Loucy (cell line): ENCODE results near the gene DBT.
A peak's percentile ranks its signal among the peaks of the same experiment; 100 is the strongest.
"Not testable (repeated sequence)": the region's sequence is repeated elsewhere in the genome, so short reads cannot be mapped to it uniquely, and the experiment has no call there.

Experiments
- H2AFZ ChIP-seq: fragments of 200-600 bp; sonication (generic); 2 replicates; pipeline ENCODE4 v1.6.0; 2016; ENCODE audit warnings: antibody characterized with exemption, mild to moderate bottlenecking, low read length, moderate library complexity
- H3F3A ChIP-seq: fragments of 200-600 bp; 2 replicates; pipeline ENCODE4 v1.6.0; 2016; ENCODE audit warnings: antibody characterized with exemption, low read depth, mild to moderate bottlenecking
- H3K27me3 ChIP-seq: fragments of 200-600 bp; sonication (generic); 2 replicates; pipeline ENCODE4 v1.6.1; 2014; ENCODE audit warnings: low read length, mild to moderate bottlenecking; ENCODE audit not compliant: insufficient read depth, poor library complexity, severe bottlenecking
- H3K36me3 ChIP-seq: fragments of 200-600 bp; sonication (generic); 2 replicates; pipeline ENCODE4 v1.6.1; 2016; ENCODE audit warnings: low read length; ENCODE audit not compliant: insufficient read depth
- H3K4me1 ChIP-seq: fragments of 200-600 bp; sonication (generic); 2 replicates; pipeline ENCODE4 v1.5.1; 2014; ENCODE audit warnings: low read length, mild to moderate bottlenecking; ENCODE audit not compliant: insufficient read depth, poor library complexity, severe bottlenecking
- H3K4me2 ChIP-seq: fragments of 200-600 bp; sonication (generic); 2 replicates; pipeline ENCODE4 v1.6.0; 2014; ENCODE audit warnings: antibody characterized with exemption, low read length, low read depth, mild to moderate bottlenecking; ENCODE audit not compliant: poor library complexity, severe bottlenecking
- H3K4me3 ChIP-seq: fragments of 200-600 bp; sonication (generic); 2 replicates; pipeline ENCODE4 v1.5.1; 2014; ENCODE audit warnings: low read length, mild to moderate bottlenecking, mixed read lengths; ENCODE audit not compliant: poor library complexity, severe bottlenecking
- H3K79me2 ChIP-seq: fragments of 200-600 bp; sonication (generic); 2 replicates; pipeline ENCODE4 v1.6.1; 2014; ENCODE audit warnings: low read length; ENCODE audit not compliant: insufficient read depth
- H3K9ac ChIP-seq: fragments of 200-600 bp; sonication (generic); 2 replicates; pipeline ENCODE4 v1.6.0; 2014; ENCODE audit warnings: mild to moderate bottlenecking, low read depth, low read length, moderate library complexity; ENCODE audit not compliant: poor library complexity, severe bottlenecking
- H3K9me2 ChIP-seq: fragments of 200-600 bp; sonication (generic); replicated peaks from 2 replicates; pipeline ENCODE4 v1.6.1; 2016; ENCODE audit warnings: low read depth, low read length, mixed read lengths
- H3K9me3 ChIP-seq: fragments of 200-600 bp; sonication (generic); 2 replicates; pipeline ENCODE4 v1.6.1; 2014; ENCODE audit warnings: mild to moderate bottlenecking, antibody characterized with exemption, low read length, low read depth; ENCODE audit not compliant: insufficient read depth
- H4K20me1 ChIP-seq: fragments of 200-600 bp; sonication (generic); 2 replicates; pipeline ENCODE4 v1.6.0; 2014; ENCODE audit warnings: antibody characterized with exemption, low read length, mild to moderate bottlenecking; ENCODE audit not compliant: insufficient read depth, poor library complexity, severe bottlenecking
- CTCF ChIP-seq: fragments of 200-600 bp; sonication (generic); conservative IDR thresholded peaks from 2 replicates; pipeline ENCODE4 v1.5.1; 2014; ENCODE audit warnings: mild to moderate bottlenecking, antibody characterized with exemption, low read length
- EZH2phosphoT487 ChIP-seq: fragments of 200-600 bp; IDR thresholded peaks from 2 replicates; pipeline ENCODE4 v1.6.1; 2018; ENCODE audit warnings: antibody characterized with exemption, mild to moderate bottlenecking, moderate library complexity, borderline replicate concordance

DBT gene

GRCh38 chr1:100249537-100250257, at the start of gene DBT:
TSS of gene DBT (minus strand) at chr1:100249834. CDS start at chr1:100249820, 14 bp downstream.
- H3K4me1 ChIP-seq: peaks cover 24% of the 10 kb centered on the region
- no peaks in the 10 kb centered on the region for H3K36me3 ChIP-seq
- H3K9me3 ChIP-seq: no peaks in the 10 kb centered on the region
- peak within 1 kb of the TSS; percentile 93 for H2AFZ ChIP-seq
- peak within 1 kb of the TSS; percentile 94 for H3K4me3 ChIP-seq
- H3K9ac ChIP-seq: peak within 1 kb of the TSS; percentile 91
- no peaks in the 10 kb centered on the region for H3K9me2 ChIP-seq
- no peak for TF ChIP-seq CTCF
- no peak for TF ChIP-seq EZH2phosphoT487
- peaks cover 3% of the 10 kb centered on the region; the same call in 1 of the 2 replicates for H3F3A ChIP-seq
- no peaks in the 10 kb centered on the region for H4K20me1 ChIP-seq
- peak within 1 kb of the TSS; percentile 88 for H3K4me2 ChIP-seq
- no peaks in the 10 kb centered on the region for H3K27me3 ChIP-seq
- peaks cover 17% of the 10 kb centered on the region for H3K79me2 ChIP-seq

- no peaks in the 10 kb centered on the region for H3K9me3 ChIP-seq
- TF ChIP-seq EZH2phosphoT487 (no peak), CTCF (no peak)
- no peaks in the 10 kb centered on the region for H3K4me1 ChIP-seq
- no peaks in the 10 kb centered on the region for H3K27me3 ChIP-seq
- no peaks in the 10 kb centered on the region for H4K20me1 ChIP-seq
- no peaks in the 10 kb centered on the region for H3F3A ChIP-seq
- H3K36me3 ChIP-seq: no peaks in the 10 kb centered on the region
- no peak overlapping the region for H3K4me2 ChIP-seq
- H3K4me3 ChIP-seq: no peak overlapping the region
- no peak overlapping the region for H2AFZ ChIP-seq
- no peaks in the 10 kb centered on the region for H3K79me2 ChIP-seq
- no peaks in the 10 kb centered on the region for H3K9me2 ChIP-seq
- no peak overlapping the region for H3K9ac ChIP-seq
These were observed 48.9 kb upstream of the DBT start for GRCh38 chr1:100298512-100298911.

- not testable (repeated sequence) for H3K79me2 ChIP-seq, H3K4me2 ChIP-seq, H2AFZ ChIP-seq, H4K20me1 ChIP-seq, H3K9me2 ChIP-seq, H3K9me3 ChIP-seq, H3K9ac ChIP-seq, H3K4me1 ChIP-seq, H3K27me3 ChIP-seq, H3K4me3 ChIP-seq, H3F3A ChIP-seq
- peaks cover 10% of the 10 kb centered on the region; the same call in 1 of the 2 replicates for H3K36me3 ChIP-seq
These were observed 47.4 kb upstream of the DBT start for GRCh38 chr1:100296997-100297396.

- H3K9ac ChIP-seq: no peak overlapping the region
- TF ChIP-seq CTCF (no peak), EZH2phosphoT487 (no peak)
- no peaks in the 10 kb centered on the region for H3K9me2 ChIP-seq
- H3K4me1 ChIP-seq: no peaks in the 10 kb centered on the region
- no peaks in the 10 kb centered on the region for H4K20me1 ChIP-seq
- no peak overlapping the region for H3K4me2 ChIP-seq
- no peaks in the 10 kb centered on the region for H3K9me3 ChIP-seq
- no peak overlapping the region for H2AFZ ChIP-seq
- peaks cover 17% of the 10 kb centered on the region; the same call in 1 of the 2 replicates for H3K36me3 ChIP-seq
- H3F3A ChIP-seq: no peaks in the 10 kb centered on the region
- no peak overlapping the region for H3K4me3 ChIP-seq
- H3K79me2 ChIP-seq: no peaks in the 10 kb centered on the region
- H3K27me3 ChIP-seq: no peaks in the 10 kb centered on the region
These were observed 46.5 kb upstream of the DBT start for GRCh38 chr1:100296140-100296539.
